Suprapubic skin (tissue), 4 donors: ENCODE data around the gene SCAF8. TPM values are rescaled to one million over a fixed set of nuclear protein-coding genes. Genes with fewer than 3 reads are reported as not detected.

Experiments used
- DNase-seq, 2 donors: peaks; one replicate each; pipeline ENCODE4 v3.0.0-alpha.2; 2019; ENCODE audit warnings: low spot score in 2 of 2
- H3K27ac ChIP-seq: fragments of 200-600 bp; sonication (generic); one replicate; pipeline ENCODE4 v1.5.1; 2019
- H3K27me3 ChIP-seq: fragments of 200-600 bp; sonication (generic); one replicate; pipeline ENCODE4 v1.5.1; 2019
- H3K36me3 ChIP-seq: fragments of 200-600 bp; sonication (generic); one replicate; pipeline ENCODE4 v1.5.1; 2019
- H3K4me1 ChIP-seq: fragments of 200-600 bp; sonication (generic); one replicate; pipeline ENCODE4 v1.5.1; 2019
- H3K4me3 ChIP-seq: fragments of 200-600 bp; sonication (generic); one replicate; pipeline ENCODE4 v1.5.1; 2019; ENCODE audit warnings: mild to moderate bottlenecking
- H3K9me3 ChIP-seq: fragments of 200-600 bp; sonication (generic); one replicate; pipeline ENCODE4 v1.5.1; 2019
- CTCF ChIP-seq, 2 donors: fragments of 200-600 bp in 1 of 2; fragments of 450-650 bp in 1 of 2; sonication (generic) in 1 of 2; IDR thresholded peaks; one replicate each; pipeline ENCODE4 v1.5.1; 2016 to 2019; ENCODE audit warnings: antibody characterized with exemption in 2 of 2, mild to moderate bottlenecking in 1 of 2, moderate library complexity in 1 of 2
- EP300 ChIP-seq: sonication (generic); formaldehyde crosslinking; IDR thresholded peaks from one replicate; pipeline ENCODE4 v1.6.1; 2017; ENCODE audit warnings: antibody characterized with exemption
- POLR2A ChIP-seq, 2 donors: fragments of 450-650 bp; IDR thresholded peaks; one replicate each; pipeline ENCODE4 v1.6.1; 2017; ENCODE audit warnings: antibody characterized with exemption in 2 of 2, mild to moderate bottlenecking in 2 of 2, moderate library complexity in 2 of 2
- POLR2AphosphoS5 ChIP-seq, 3 donors: sonication (generic); formaldehyde crosslinking; IDR thresholded peaks; one replicate each; pipeline ENCODE4 v1.6.1; 2017; ENCODE audit warnings: antibody characterized with exemption in 3 of 3
- WGBS: methylation state at CpG from one replicate; pipeline ENCODE4 v1.1.5; 2018; 5-methylcytosine and 5-hydroxymethylcytosine counted together
- total RNA-seq, 4 donors: library from RNA; depleted of rRNA; stranded (reverse); fragments of >200 nt; gene quantifications; one replicate each; pipeline ENCODE4 v1.1.0, GENCODE V29; 2016

The SCAF8 gene
- total RNA-seq, 4 donors from 2014 or later: 34.1 to 63.7 (median 41.0) TPM

GRCh38 chr6:154786144-154786868, 53.1 kb downstream of the SCAF8 start:
- no peak for DNase-seq
- Histone ChIP-seq H3K27me3 (no peaks in the 10 kb centered on the region), H3K27ac (no peak overlapping the region), H3K4me3 (no peak overlapping the region), H3K4me1 (peaks cover 10% of the 10 kb centered on the region), H3K9me3 (no peaks in the 10 kb centered on the region), H3K36me3 (peaks cover 15% of the 10 kb centered on the region)
- WGBS: 91% methylated on average over 9 of the region's 9 CpGs
- TF ChIP-seq POLR2A (IDR thresholded peaks at IDR 0.05): no peak
- TF ChIP-seq EP300: no peak
- no peak for TF ChIP-seq POLR2AphosphoS5 (IDR thresholded peaks at IDR 0.05)
- TF ChIP-seq CTCF (IDR thresholded peaks at IDR 0.05): no peak

GRCh38 chr6:154791556-154792317, 58.5 kb downstream of the SCAF8 start:
- Histone ChIP-seq H3K4me1 (peaks cover 5% of the 10 kb centered on the region), H3K27ac (no peak overlapping the region), H3K9me3 (no peaks in the 10 kb centered on the region), H3K4me3 (no peak overlapping the region), H3K27me3 (no peaks in the 10 kb centered on the region), H3K36me3 (peaks cover 36% of the 10 kb centered on the region)
- DNase-seq: no peak
- WGBS: 62% methylated on average over 5 of the region's 5 CpGs
- TF ChIP-seq POLR2A (IDR thresholded peaks at IDR 0.05): no peak
- no peak for TF ChIP-seq CTCF (IDR thresholded peaks at IDR 0.05)
- TF ChIP-seq EP300: no peak
- no peak for TF ChIP-seq POLR2AphosphoS5 (IDR thresholded peaks at IDR 0.05)

- DNase-seq: no peak
- peaks cover 5% of the 10 kb centered on the region for H3K4me1 ChIP-seq
- peaks cover 38% of the 10 kb centered on the region for H3K36me3 ChIP-seq
- 86% methylated on average over 4 of the region's 4 CpGs for WGBS
- no peak overlapping the region for H3K27ac ChIP-seq
- H3K9me3 ChIP-seq: no peaks in the 10 kb centered on the region
- no peak overlapping the region for H3K4me3 ChIP-seq
- H3K27me3 ChIP-seq: no peaks in the 10 kb centered on the region
- TF ChIP-seq EP300 (no peak), POLR2AphosphoS5 (IDR thresholded peaks at IDR 0.05) (no peak), POLR2A (IDR thresholded peaks at IDR 0.05) (no peak), CTCF (IDR thresholded peaks at IDR 0.05) (no peak)
These were observed 59.1 kb downstream of the SCAF8 start for GRCh38 chr6:154792325-154792724.

GRCh38 chr6:154792761-154793160, 59.5 kb downstream of the SCAF8 start:
- 54% methylated on average over 3 of the region's 3 CpGs for WGBS

More at GRCh38 chr6:154792761-154793160, 59.5 kb downstream of the SCAF8 start:
- Histone ChIP-seq H3K4me3 (no peak overlapping the region), H3K27ac (no peak overlapping the region), H3K36me3 (peaks cover 41% of the 10 kb centered on the region), H3K9me3 (no peaks in the 10 kb centered on the region), H3K4me1 (peaks cover 5% of the 10 kb centered on the region), H3K27me3 (no peaks in the 10 kb centered on the region)
- no peak for DNase-seq
- no peak for TF ChIP-seq POLR2AphosphoS5 (IDR thresholded peaks at IDR 0.05)
- TF ChIP-seq POLR2A (IDR thresholded peaks at IDR 0.05): no peak
- TF ChIP-seq EP300: no peak
- TF ChIP-seq CTCF (IDR thresholded peaks at IDR 0.05): no peak
